ENCODE results near the gene POLR2H. TPM values are rescaled to one million over a fixed set of nuclear protein-coding genes. Genes with fewer than 3 reads are reported as not detected.
"Not testable (repeated sequence)": the region's sequence is repeated elsewhere in the genome, so short reads cannot be mapped to it uniquely, and the experiment has no call there.

The POLR2H gene
- total and polyA plus RNA-seq, 2 donors from 2014 or later = 82.0 to 157 TPM

DNA sequence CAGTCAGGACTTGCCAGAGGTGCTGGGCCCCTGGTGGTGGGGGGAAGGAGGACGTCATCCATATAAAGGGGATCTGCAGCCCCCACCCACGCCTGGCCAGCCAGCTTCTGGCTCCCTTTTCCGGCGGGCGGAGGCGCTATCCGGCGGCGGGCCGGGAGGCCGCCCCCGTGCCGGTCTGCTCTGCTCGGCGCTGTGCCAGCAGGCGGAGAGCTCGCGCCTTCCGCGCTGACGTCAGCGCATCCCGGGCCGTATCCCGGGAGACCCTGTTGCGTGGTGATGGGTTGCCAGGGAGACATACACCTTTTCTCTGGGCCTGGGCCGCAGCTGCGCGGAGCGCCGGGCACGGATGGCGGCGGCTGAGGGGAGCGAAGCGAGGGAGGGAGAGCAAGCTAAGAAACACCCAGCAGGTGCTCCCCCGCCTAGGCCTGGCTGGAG is 23.0 kb upstream of the POLR2H start:
- TF ChIP-seq, protein P1, sequence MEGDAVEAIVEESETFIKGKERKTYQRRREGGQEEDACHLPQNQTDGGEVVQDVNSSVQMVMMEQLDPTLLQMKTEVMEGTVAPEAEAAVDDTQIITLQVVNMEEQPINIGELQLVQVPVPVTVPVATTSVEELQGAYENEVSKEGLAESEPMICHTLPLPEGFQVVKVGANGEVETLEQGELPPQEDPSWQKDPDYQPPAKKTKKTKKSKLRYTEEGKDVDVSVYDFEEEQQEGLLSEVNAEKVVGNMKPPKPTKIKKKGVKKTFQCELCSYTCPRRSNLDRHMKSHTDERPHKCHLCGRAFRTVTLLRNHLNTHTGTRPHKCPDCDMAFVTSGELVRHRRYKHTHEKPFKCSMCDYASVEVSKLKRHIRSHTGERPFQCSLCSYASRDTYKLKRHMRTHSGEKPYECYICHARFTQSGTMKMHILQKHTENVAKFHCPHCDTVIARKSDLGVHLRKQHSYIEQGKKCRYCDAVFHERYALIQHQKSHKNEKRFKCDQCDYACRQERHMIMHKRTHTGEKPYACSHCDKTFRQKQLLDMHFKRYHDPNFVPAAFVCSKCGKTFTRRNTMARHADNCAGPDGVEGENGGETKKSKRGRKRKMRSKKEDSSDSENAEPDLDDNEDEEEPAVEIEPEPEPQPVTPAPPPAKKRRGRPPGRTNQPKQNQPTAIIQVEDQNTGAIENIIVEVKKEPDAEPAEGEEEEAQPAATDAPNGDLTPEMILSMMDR (IDR thresholded peaks at IDR 0.05; ENCODE audit: borderline replicate concordance, extremely low read depth, insufficient read depth) = no peak
- Histone ChIP-seq H3K4me1 (ENCODE audit: control insufficient read depth in 2 of 3, insufficient read depth in 2 of 3, low read depth in 1 of 3, low read length in 3 of 3) (peaks cover 0 to 29% (median 11%) of the 10 kb centered on the region in 3 donors), H3K27ac (ENCODE audit: low read depth in 2 of 2, low read length in 2 of 2) (peak overlapping the region; percentile 93 to 95), H3K4me3 (ENCODE audit: low read length in 3 of 3) (peak overlapping the region in 2 of 3 donors; percentile 10 to 39), H3K9ac (ENCODE audit: low read length in 3 of 3) (peak overlapping the region in 1 of 3 donors; percentile 78), H3K36me3 (ENCODE audit: control insufficient read depth in 2 of 3, insufficient read depth in 3 of 3, low read length in 3 of 3) (peaks cover 7 to 24% (median 12%) of the 10 kb centered on the region in 3 donors), H3K27me3 (ENCODE audit: control insufficient read depth, insufficient read depth, low read length) (no peaks in the 10 kb centered on the region), H3K9me3 (ENCODE audit: control insufficient read depth in 2 of 3, insufficient read depth in 1 of 3, low read length in 3 of 3) (no peaks in the 10 kb centered on the region)
- DNase-seq = peak; percentile 89 to 95 (median 92)
- no peak for FAIRE-seq
- intact Hi-C loops (cut with DNase I) = no loop called here

- intact Hi-C loops (cut with DNase I) = no loop called here
- peaks cover 0 to 29% (median 11%) of the 10 kb centered on the region in 3 donors for H3K4me1 ChIP-seq (ENCODE audit: control insufficient read depth in 2 of 3, insufficient read depth in 2 of 3, low read depth in 1 of 3, low read length in 3 of 3)
- H3K4me3 ChIP-seq (ENCODE audit: low read length in 3 of 3) = peak overlapping the region in 1 of 3 donors; percentile 39
- peak overlapping the region in 1 of 3 donors; percentile 44 for H3K9ac ChIP-seq (ENCODE audit: low read length in 3 of 3)
- TF ChIP-seq, protein P1 (IDR thresholded peaks at IDR 0.05; ENCODE audit: borderline replicate concordance, extremely low read depth, insufficient read depth) = no peak
- H3K9me3 ChIP-seq (ENCODE audit: control insufficient read depth in 2 of 3, insufficient read depth in 1 of 3, low read length in 3 of 3) = no peaks in the 10 kb centered on the region
- peaks cover 6 to 19% (median 7%) of the 10 kb centered on the region in 3 donors for H3K36me3 ChIP-seq (ENCODE audit: control insufficient read depth in 2 of 3, insufficient read depth in 3 of 3, low read length in 3 of 3)
- FAIRE-seq (no peak), DNase-seq (no peak)
- no peaks in the 10 kb centered on the region for H3K27me3 ChIP-seq (ENCODE audit: control insufficient read depth, insufficient read depth, low read length)
- H3K27ac ChIP-seq (ENCODE audit: low read depth in 2 of 2, low read length in 2 of 2) = peak overlapping the region; percentile 65 to 74
Measured at GRCh38 chr3:184339001-184339400, 22.5 kb upstream of the POLR2H start.

- DNase-seq; H3K4me3 ChIP-seq (ENCODE audit: low read length in 3 of 3); intact Hi-C loops (cut with DNase I); H3K27ac ChIP-seq (ENCODE audit: low read depth in 2 of 2, low read length in 2 of 2); H3K27me3 ChIP-seq (ENCODE audit: control insufficient read depth, insufficient read depth, low read length); FAIRE-seq; H3K9ac ChIP-seq (ENCODE audit: low read length in 3 of 3); H3K9me3 ChIP-seq (ENCODE audit: control insufficient read depth in 2 of 3, insufficient read depth in 1 of 3, low read length in 3 of 3): not testable (repeated sequence)
- Histone ChIP-seq H3K4me1 (ENCODE audit: control insufficient read depth in 2 of 3, insufficient read depth in 2 of 3, low read depth in 1 of 3, low read length in 3 of 3) (peaks cover 0 to 29% (median 11%) of the 10 kb centered on the region in 3 donors), H3K36me3 (ENCODE audit: control insufficient read depth in 2 of 3, insufficient read depth in 3 of 3, low read length in 3 of 3) (peaks cover 2 to 14% (median 7%) of the 10 kb centered on the region in 3 donors)
Measured at GRCh38 chr3:184339451-184340135, 21.9 kb upstream of the POLR2H start.

- H3K9me3 ChIP-seq (ENCODE audit: control insufficient read depth in 2 of 3, insufficient read depth in 1 of 3, low read length in 3 of 3) = no peaks in the 10 kb centered on the region
- TF ChIP-seq, protein P1 (IDR thresholded peaks at IDR 0.05; ENCODE audit: borderline replicate concordance, extremely low read depth, insufficient read depth) = no peak
- DNase-seq (peak in 1 of 5 donors; percentile 88), FAIRE-seq (no peak)
- H3K4me3 ChIP-seq (ENCODE audit: low read length in 3 of 3) = no peak overlapping the region
- no peak overlapping the region for H3K9ac ChIP-seq (ENCODE audit: low read length in 3 of 3)
- no peaks in the 10 kb centered on the region for H3K27me3 ChIP-seq (ENCODE audit: control insufficient read depth, insufficient read depth, low read length)
- peaks cover 0 to 21% (median 6%) of the 10 kb centered on the region in 3 donors for H3K4me1 ChIP-seq (ENCODE audit: control insufficient read depth in 2 of 3, insufficient read depth in 2 of 3, low read depth in 1 of 3, low read length in 3 of 3)
- intact Hi-C loops (cut with DNase I) = no loop called here
- no peak overlapping the region for H3K27ac ChIP-seq (ENCODE audit: low read depth in 2 of 2, low read length in 2 of 2)
- H3K36me3 ChIP-seq (ENCODE audit: control insufficient read depth in 2 of 3, insufficient read depth in 3 of 3, low read length in 3 of 3) = peaks cover 2 to 6% (median 6%) of the 10 kb centered on the region in 3 donors
Measured at GRCh38 chr3:184341925-184342324, 19.6 kb upstream of the POLR2H start.

Measured in kidney (tissue), 14 donors.